ENCODE measurements around the gene USF1.
A peak's percentile ranks its signal among the peaks of the same experiment; 100 is the strongest.
"Not testable (repeated sequence)": the region's sequence is repeated elsewhere in the genome, so short reads cannot be mapped to it uniquely, and the experiment has no call there.

The USF1 gene

DNA sequence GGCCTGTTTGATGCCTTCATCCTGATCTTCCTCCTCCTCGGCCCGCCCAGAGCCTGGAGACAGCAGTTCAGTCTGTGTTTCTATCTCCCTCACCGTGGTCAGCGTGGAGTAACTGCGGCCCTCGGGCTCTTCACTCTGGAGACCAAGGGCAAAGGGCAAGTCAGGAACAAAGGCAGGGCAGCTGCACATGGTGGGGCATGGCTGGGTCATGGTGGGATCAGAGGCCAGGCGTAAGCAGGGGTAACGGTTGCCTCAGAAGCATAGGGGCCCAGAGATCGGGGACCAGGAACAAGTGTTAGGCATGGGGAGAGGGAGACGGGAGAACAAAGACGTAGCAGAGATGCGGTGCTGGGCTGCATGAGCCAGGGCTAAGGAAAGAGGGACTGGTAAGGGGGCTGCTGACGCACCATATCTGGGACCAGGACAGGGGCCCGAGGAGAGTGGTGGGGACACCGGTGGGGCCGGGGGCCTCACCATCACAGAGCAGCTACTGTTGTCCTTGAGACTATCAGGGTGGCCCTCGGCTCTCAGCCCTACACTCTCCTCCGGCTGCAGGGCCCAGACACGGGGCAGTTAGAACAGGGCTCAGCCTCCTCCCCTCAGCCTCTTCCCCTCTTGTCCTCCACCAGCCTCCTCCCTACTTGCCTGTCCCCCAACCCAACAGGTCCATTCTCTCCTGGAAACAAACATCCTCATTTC, 27.1 kb upstream of the USF1 start:
- 0 out of 22 replicates have a peak overlapping the region, but pooled peaks of 1 of the 11 experiments have one; percentile 17 for H3K9ac ChIP-seq
- peak overlapping the region in 2 of 11 experiments; percentile 30 to 44; a peak in 5 of 22 replicates for H3K27ac ChIP-seq
- peaks cover 0 to 3% (median 0%) of the 10 kb centered on the region in 11 experiments; a peak in 4 of 22 replicates for H4K20me1 ChIP-seq
- peak overlapping the region in 7 of 11 experiments; percentile 3 to 61 (median 42); a peak in 8 of 22 replicates for H3K4me2 ChIP-seq
- no peak overlapping the region for H3K4me3 ChIP-seq
- H3K4me1 ChIP-seq: peaks cover 31 to 53% (median 43%) of the 10 kb centered on the region in 10 experiments
- H3K36me3 ChIP-seq: no peaks in the 10 kb centered on the region
- TF ChIP-seq Cebpa-rat (IDR thresholded peaks at IDR 0.05): no peak
- H3K9me3 ChIP-seq (replicated peaks in 1 of 11): peaks cover 0 to 9% (median 6%) of the 10 kb centered on the region in 11 experiments; a peak in 5 of 22 replicates
- H3K27me3 ChIP-seq: no peaks in the 10 kb centered on the region

GRCh38 chr1:161071886-161072371, 26.2 kb upstream of the USF1 start:
- Histone ChIP-seq H3K9me3 (replicated peaks in 1 of 11) (peaks cover 0 to 9% (median 6%) of the 10 kb centered on the region in 11 experiments; a peak in 5 of 22 replicates), H3K4me2 (peak overlapping the region in 9 of 11 experiments; percentile 21 to 100 (median 95); a peak in 9 of 22 replicates), H3K27ac (no peak overlapping the region), H3K27me3 (no peaks in the 10 kb centered on the region), H3K9ac (no peak overlapping the region), H3K4me3 (no peak overlapping the region), H4K20me1 (peaks cover 0 to 11% (median 3%) of the 10 kb centered on the region in 11 experiments; a peak in 10 of 22 replicates), H3K4me1 (peaks cover 41 to 63% (median 53%) of the 10 kb centered on the region in 10 experiments), H3K36me3 (peaks cover 2 to 4% (median 2%) of the 10 kb centered on the region in 11 experiments; a peak in 14 of 22 replicates)
- TF ChIP-seq Cebpa-rat (IDR thresholded peaks at IDR 0.05): no peak

DNA sequence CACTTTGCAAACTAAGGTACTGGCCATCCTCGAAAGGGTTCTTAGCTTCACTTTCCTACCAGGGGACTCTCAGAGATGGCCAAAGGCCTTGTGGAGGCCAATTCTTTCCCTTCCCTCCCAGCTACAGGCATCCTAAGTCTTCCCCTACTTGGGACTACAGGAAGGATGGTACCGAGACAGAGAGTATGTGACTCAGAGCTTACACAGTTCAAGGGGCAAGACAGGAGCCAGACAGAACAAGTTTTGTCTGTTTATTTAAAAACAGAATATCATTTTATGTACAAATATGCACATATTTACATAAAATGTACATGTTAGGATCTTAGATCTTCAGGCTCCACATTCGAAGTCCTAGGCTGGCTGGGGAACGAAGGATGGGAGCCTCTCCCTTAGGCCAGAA, 25.0 kb upstream of the USF1 start:
- Histone ChIP-seq H3K4me2 (peak overlapping the region in 10 of 11 experiments; percentile 95 to 100 (median 98); a peak in 19 of 22 replicates), H3K4me1 (peaks cover 52 to 75% (median 63%) of the 10 kb centered on the region in 10 experiments), H3K27me3 (no peaks in the 10 kb centered on the region), H3K27ac (peak overlapping the region; percentile 87 to 99 (median 97); a peak in 21 of 22 replicates), H3K9ac (peak overlapping the region in 2 of 11 experiments; percentile 94 to 96; a peak in 3 of 22 replicates), H3K36me3 (peaks cover 12 to 16% (median 13%) of the 10 kb centered on the region in 11 experiments; a peak in 19 of 22 replicates), H3K4me3 (peak overlapping the region in 3 of 10 experiments; percentile 17 to 97 (median 84); a peak in 2 of 20 replicates), H3K9me3 (replicated peaks in 1 of 11) (peaks cover 0 to 9% (median 6%) of the 10 kb centered on the region in 11 experiments; a peak in 5 of 22 replicates), H4K20me1 (peaks cover 0 to 23% (median 14%) of the 10 kb centered on the region in 11 experiments; a peak in 12 of 22 replicates)
- no peak for TF ChIP-seq Cebpa-rat (IDR thresholded peaks at IDR 0.05)

DNA sequence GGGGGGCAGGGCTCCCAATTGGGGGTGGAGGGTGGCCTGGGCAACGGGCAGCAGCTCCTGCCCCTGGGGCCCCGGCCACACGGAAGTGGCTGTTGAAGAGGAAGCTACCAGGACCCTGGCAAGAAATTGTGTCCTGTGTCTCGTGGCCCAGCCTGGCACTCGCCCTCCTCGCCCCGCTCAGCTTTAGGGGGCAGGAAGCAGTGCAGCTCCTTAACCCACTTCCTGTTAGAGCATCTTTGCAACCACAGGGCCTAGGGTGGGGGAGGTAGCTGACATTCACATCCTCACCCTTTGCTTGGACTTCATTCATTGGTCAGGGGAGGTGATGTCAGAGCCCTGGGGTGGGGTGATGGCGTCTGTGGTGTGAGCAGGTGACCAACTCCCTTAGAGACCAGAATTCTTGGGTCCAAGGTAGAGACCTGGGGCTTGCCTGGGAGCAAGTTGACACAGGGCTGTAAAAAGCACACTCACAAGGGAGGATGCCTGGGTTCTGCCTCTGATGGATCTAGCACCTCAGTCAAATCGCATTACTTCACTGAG, 24.0 kb upstream of the USF1 start, which contains the start of gene ARHGAP30:
TSS of gene ARHGAP30 (minus strand) at position 161 of the 540 bp plus-strand sequence. CDS start 267 bp downstream, outside the sequence.
- Histone ChIP-seq H3K4me1 (peaks cover 60 to 81% (median 72%) of the 10 kb centered on the region in 10 experiments), H3K4me2 (peak within 1 kb of the TSS; percentile 88 to 100 (median 98)), H3K36me3 (peaks cover 15 to 23% (median 21%) of the 10 kb centered on the region in 11 experiments; a peak in 21 of 22 replicates), H3K9ac (peak within 1 kb of the TSS; percentile 90 to 97 (median 94)), H3K27me3 (no peaks in the 10 kb centered on the region), H3K27ac (peak within 1 kb of the TSS; percentile 87 to 99 (median 97)), H3K9me3 (replicated peaks in 1 of 11) (peaks cover 0 to 9% (median 6%) of the 10 kb centered on the region in 11 experiments; a peak in 5 of 22 replicates), H4K20me1 (peaks cover 0 to 32% (median 22%) of the 10 kb centered on the region in 11 experiments; a peak in 14 of 22 replicates), H3K4me3 (peak within 1 kb of the TSS; percentile 74 to 97 (median 86))
- no peak for TF ChIP-seq Cebpa-rat (IDR thresholded peaks at IDR 0.05)

DNA sequence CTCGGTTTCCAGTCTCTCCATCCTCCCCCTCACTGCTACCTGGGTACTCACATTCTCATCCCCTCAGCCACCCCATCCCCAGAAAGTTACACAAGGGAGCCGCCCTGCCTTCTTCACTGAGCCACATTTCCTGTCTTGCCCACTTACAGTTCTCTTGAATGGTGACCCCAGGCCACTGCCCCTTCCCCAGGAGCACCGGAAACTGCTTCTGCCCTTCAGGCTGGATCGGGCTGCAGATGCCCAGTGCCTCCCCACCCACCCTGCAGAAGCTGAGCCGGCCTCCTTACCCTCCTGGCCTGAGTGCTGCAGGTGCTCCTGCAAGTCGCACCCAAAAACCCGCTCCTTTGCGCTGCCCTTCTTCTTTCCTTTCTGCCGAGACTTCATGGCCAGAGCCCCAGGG, 23.5 kb upstream of the USF1 start:
- H3K4me2 ChIP-seq: peak overlapping the region; percentile 88 to 100 (median 98)
- peaks cover 0 to 38% (median 28%) of the 10 kb centered on the region in 11 experiments; a peak in 15 of 22 replicates for H4K20me1 ChIP-seq
- peak overlapping the region; percentile 87 to 99 (median 97) for H3K27ac ChIP-seq
- peak overlapping the region; percentile 74 to 97 (median 86) for H3K4me3 ChIP-seq
- TF ChIP-seq Cebpa-rat (IDR thresholded peaks at IDR 0.05): no peak
- peaks cover 18 to 29% (median 25%) of the 10 kb centered on the region in 11 experiments; a peak in 21 of 22 replicates for H3K36me3 ChIP-seq
- H3K9me3 ChIP-seq (replicated peaks in 1 of 11): peaks cover 0 to 9% (median 6%) of the 10 kb centered on the region in 11 experiments; a peak in 5 of 22 replicates
- H3K4me1 ChIP-seq: peaks cover 61 to 81% (median 73%) of the 10 kb centered on the region in 10 experiments
- no peaks in the 10 kb centered on the region for H3K27me3 ChIP-seq
- H3K9ac ChIP-seq: peak overlapping the region; percentile 90 to 97 (median 94)

DNA sequence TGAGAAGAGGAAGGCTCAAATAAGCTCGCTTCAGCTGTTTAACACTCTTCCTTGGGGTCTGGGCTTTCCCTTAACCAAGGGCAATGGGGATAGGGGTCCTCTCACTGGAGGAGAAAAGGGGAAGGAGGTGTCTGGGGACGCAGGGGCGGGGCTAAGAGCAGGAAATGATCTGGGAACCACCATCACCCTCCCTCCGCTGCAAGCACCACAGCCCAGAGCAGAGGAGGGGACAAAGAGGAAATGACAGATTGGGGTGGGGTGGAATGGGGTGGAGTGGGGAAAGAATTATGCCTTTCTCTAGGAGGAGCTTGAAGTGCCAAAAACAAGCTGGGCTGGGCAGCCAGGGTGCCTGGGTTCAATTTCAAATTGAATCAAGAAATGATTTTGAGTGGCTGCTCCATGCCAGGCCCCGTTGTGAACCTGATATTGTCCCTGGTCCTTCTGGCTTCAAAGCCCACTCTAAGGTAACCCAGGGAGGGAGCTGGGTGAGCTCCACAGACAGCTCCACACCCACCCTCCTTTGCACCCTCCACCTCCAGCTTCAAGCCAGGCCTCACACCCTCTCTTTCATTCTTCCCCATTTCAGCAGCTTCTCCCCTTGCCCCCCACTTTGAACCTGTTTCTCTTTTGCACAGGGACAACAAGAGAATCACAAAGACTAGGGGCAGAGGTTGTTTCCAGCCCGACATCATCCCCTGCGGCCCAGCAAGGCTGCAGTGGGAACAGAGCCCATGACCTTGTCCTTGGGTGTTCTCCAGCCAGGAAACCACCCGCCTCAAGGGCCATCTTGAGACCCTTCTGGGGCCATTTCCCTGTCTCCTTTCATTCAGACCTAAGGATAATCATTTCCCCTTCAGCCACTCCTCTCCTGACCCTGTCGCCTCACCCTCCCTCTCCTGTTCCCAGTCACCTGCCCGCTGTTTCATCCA, 22.8 kb upstream of the USF1 start:
- Histone ChIP-seq H3K27ac (peak overlapping the region; percentile 87 to 99 (median 97)), H3K36me3 (peaks cover 24 to 36% (median 32%) of the 10 kb centered on the region in 11 experiments; a peak in 21 of 22 replicates), H3K4me1 (peaks cover 61 to 81% (median 71%) of the 10 kb centered on the region in 10 experiments), H3K9ac (peak overlapping the region; percentile 90 to 97 (median 94)), H3K4me3 (peak overlapping the region; percentile 74 to 97 (median 86)), H4K20me1 (peaks cover 0 to 45% (median 34%) of the 10 kb centered on the region in 11 experiments; a peak in 16 of 22 replicates), H3K9me3 (replicated peaks in 1 of 11) (peaks cover 0 to 9% (median 6%) of the 10 kb centered on the region in 11 experiments; a peak in 5 of 22 replicates), H3K4me2 (peak overlapping the region; percentile 88 to 100 (median 98)), H3K27me3 (no peaks in the 10 kb centered on the region)
- TF ChIP-seq Cebpa-rat (IDR thresholded peaks at IDR 0.05): no peak

DNA sequence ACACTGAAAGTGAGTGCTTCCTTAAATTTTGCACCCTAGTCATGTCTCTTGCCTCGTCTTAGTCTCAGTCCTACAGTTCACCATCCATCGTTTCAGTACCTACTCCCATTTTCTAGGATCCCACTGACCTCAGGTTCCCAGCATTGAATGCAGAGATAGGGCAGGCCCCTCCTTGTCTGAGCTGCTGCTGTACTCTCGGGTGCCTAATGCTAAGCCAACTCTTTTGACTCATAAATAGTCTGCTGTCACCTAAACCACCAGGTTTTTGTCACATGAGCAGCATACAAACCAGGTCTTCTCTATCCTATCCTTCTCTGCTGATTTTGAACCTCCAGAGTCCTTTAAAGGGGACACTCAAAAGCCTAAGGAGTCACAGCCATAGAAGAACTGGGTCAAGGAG, 20.9 kb upstream of the USF1 start:
- H3K4me1 ChIP-seq: peaks cover 49 to 71% (median 62%) of the 10 kb centered on the region in 10 experiments
- peaks cover 0 to 9% (median 6%) of the 10 kb centered on the region in 11 experiments; a peak in 5 of 22 replicates for H3K9me3 ChIP-seq (replicated peaks in 1 of 11)
- peaks cover 32 to 53% (median 47%) of the 10 kb centered on the region in 11 experiments; a peak in 21 of 22 replicates for H3K36me3 ChIP-seq
- no peak for TF ChIP-seq Cebpa-rat (IDR thresholded peaks at IDR 0.05)
- H3K9ac ChIP-seq: peak overlapping the region in 6 of 11 experiments; percentile 6 to 97 (median 93); a peak in 8 of 22 replicates
- no peaks in the 10 kb centered on the region for H3K27me3 ChIP-seq
- peaks cover 0 to 64% (median 53%) of the 10 kb centered on the region in 11 experiments; a peak in 16 of 22 replicates for H4K20me1 ChIP-seq
- peak overlapping the region; percentile 88 to 100 (median 98); a peak in 21 of 22 replicates for H3K4me2 ChIP-seq
- H3K27ac ChIP-seq: peak overlapping the region in 8 of 11 experiments; percentile 26 to 99 (median 96); a peak in 8 of 22 replicates
- peak overlapping the region in 6 of 10 experiments; percentile 77 to 97 (median 86); a peak in 11 of 20 replicates for H3K4me3 ChIP-seq

DNA sequence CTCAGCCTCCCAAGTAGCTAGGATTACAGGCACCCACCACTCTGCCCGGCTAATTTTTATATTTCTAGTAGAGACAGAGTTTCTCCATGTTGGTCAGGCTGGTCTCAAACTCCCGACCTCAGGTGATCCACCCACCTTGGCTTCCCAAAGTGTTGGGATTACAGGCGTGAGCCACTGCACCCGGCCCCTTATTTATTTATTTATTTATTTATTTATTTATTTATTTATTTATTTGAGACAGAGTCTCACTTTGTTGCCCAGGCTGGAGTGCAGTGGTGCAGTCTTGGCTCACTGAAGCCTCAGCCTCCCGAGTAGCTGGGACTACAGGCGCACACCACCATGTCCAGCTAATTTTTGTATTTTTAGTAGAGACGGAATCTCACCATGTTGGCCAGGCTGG, 19.9 kb upstream of the USF1 start:
- not testable (repeated sequence) for H3K27ac ChIP-seq; H3K9me3 ChIP-seq (replicated peaks in 1 of 11); H3K27me3 ChIP-seq
- H4K20me1 ChIP-seq: peaks cover 0 to 74% (median 63%) of the 10 kb centered on the region in 11 experiments; a peak in 16 of 22 replicates
- peaks cover 42 to 71% (median 51%) of the 10 kb centered on the region in 10 experiments for H3K4me1 ChIP-seq
- H3K4me2 ChIP-seq: peak overlapping the region in 8 of 11 experiments; percentile 88 to 99 (median 98); a peak in 9 of 22 replicates
- peaks cover 34 to 63% (median 57%) of the 10 kb centered on the region in 11 experiments; a peak in 21 of 22 replicates for H3K36me3 ChIP-seq
- 0 out of 22 replicates have a peak overlapping the region, but pooled peaks of 1 of the 11 experiments have one; percentile 90 for H3K9ac ChIP-seq
- H3K4me3 ChIP-seq: peak overlapping the region in 1 of 10 experiments; percentile 97; a peak in 1 of 20 replicates

- H3K4me1 ChIP-seq: peaks cover 32 to 75% (median 41%) of the 10 kb centered on the region in 10 experiments
- H3K27me3 ChIP-seq; H3K27ac ChIP-seq; H3K9me3 ChIP-seq (replicated peaks in 1 of 11); H3K4me3 ChIP-seq: not testable (repeated sequence)
- peaks cover 41 to 81% (median 75%) of the 10 kb centered on the region in 11 experiments for H3K36me3 ChIP-seq
- H4K20me1 ChIP-seq: peaks cover 0 to 91% (median 79%) of the 10 kb centered on the region in 11 experiments; a peak in 16 of 22 replicates
- peak overlapping the region in 2 of 11 experiments; percentile 44 to 99; a peak in 2 of 22 replicates for H3K4me2 ChIP-seq
- peak overlapping the region in 3 of 11 experiments; percentile 9 to 55 (median 15); a peak in 1 of 22 replicates for H3K9ac ChIP-seq
Observed at GRCh38 chr1:161063936-161064335, 18.2 kb upstream of the USF1 start.
